GM19035 (cell line): ENCODE measurements around the gene APH1B.

Source experiments
- ATAC-seq: cut with Tn5 transposase; IDR thresholded peaks from one replicate; pipeline ENCODE4 v1.9.1; 2021; ENCODE audit not compliant: unreplicated experiment

The APH1B gene

DNA sequence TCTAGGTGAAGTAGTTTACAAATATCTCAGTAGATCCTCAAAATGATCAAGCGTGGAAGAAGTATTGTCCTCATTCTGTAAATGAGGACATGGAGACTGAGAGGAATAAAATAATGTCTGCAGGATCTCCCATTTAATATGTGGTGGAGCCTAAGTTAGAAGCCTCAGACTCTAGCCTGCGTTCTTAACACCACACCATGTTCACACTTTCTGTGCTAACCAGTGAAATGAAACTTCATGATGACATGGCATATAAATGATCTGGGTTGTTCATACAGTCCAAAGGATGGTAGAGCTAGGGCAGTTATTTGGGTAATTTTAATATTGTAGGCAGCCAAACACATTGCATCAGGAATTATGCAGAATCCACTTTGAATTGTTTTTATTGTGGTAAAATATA, 25.1 kb upstream of the APH1B start:
- ATAC-seq = no peak

DNA sequence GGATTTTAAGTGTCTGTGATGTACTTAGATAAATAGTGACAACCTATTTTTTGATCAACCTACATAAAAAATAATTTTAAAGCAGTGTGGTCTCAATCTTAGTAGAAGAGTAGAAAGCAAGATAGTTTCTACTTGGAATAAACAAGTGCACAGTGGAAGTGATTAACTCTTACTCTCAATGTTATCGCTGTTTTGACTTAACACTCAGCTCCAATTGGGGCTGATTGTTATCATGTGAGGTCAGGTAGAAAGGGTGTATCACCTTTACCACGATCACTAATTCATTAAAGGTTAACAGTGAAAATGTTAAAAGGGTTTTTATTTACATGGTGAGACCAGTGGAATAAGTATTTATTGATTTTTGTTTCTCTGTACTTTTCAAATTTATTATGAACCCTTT, 22.4 kb upstream of the APH1B start:
- no peak for ATAC-seq

DNA sequence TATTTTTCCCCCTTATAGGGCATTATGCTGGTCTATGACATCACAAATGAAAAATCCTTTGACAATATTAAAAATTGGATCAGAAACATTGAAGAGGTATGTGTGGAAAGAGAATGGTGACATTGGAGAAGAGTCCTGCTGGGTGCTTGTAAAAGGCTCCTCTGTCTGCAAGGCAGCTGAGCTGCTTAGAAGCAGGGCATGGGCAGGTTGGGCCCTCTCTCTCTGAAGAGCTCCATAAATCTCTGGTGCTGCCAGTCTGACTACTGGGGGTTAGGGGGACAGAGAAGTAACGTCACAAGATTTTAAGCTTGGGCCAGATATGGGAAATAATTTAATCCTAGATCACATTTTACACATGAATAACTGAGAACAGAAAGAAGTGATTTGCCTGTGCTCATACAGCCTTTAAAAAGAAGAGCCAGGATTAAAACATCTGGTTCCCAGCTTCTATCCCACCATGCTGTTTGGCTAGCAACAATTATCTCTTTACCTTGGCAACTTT, 21.9 kb upstream of the APH1B start:
- ATAC-seq = no peak

DNA sequence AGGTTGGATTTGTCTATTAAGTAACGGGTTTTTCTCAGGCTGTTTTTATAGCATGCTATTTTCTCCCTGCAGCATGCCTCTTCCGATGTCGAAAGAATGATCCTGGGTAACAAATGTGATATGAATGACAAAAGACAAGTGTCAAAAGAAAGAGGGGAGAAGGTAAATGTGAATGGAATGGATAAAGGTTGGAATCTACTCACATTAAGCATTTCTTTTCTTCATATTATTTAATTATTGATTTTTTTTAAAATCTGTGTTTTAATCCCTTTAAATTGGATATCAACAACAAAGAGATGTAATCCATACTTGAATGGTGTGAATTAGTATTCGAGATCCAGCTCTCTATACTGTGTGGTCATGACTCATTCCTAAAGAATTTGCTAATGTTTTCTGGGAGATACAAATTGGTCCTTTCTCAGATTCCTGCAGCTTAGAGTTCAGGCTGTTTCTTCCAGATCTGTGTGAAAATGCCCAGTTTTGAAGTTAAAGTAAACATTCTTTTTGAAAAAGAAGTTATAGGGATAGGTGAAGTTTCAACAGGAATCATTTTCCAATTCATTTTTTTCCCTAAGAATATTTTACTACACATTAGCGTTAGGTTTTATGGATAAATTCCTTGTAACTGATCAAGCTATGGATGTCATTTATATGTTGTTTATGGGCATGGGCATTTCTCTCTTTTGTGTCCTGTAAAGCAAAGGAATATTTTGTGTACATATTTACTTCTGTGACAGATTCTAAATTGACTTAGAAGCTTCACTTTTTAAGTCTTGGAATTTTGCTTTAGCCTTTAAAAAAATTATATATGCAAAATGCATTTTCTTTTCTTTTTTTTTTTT, 20.8 kb upstream of the APH1B start:
- no peak for ATAC-seq

DNA sequence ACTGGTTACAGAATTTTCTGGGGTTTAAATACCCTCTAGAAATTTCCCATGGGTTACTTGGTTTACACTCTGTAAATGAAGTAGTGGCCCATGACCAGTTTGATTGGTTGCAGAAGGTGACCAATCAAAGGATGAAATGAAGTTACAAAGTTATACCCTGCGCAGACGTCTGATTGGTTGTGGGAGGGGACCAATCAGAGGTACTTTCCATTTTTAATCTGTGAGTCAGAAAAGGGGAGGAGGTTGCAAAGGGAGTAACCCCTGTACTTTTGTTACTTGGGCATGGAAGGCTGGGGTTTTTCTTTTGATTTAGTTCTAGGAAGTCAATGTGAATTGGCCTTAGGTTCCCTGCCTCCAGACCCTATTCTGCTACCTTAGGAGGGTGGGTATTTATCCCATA, 18.7 kb upstream of the APH1B start:
- ATAC-seq = no peak

DNA sequence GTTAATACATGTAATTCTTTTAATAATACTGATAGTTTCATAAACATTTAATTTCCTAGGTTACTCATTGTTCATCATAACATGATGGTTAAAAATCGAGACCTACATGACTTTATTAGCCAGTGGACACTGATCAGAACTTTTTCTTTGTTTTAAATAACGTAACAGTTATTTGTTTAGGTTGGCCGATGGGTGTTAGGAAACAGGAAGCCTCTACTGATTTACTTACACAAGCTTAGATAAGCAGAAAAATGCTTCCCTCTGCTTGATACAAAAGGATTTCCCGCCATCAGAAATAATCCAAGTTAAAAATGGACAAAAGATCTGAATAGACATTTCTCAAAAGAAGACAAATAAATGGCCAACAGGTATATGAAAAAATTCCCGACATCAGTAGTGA, 16.6 kb upstream of the APH1B start:
- no peak for ATAC-seq

DNA sequence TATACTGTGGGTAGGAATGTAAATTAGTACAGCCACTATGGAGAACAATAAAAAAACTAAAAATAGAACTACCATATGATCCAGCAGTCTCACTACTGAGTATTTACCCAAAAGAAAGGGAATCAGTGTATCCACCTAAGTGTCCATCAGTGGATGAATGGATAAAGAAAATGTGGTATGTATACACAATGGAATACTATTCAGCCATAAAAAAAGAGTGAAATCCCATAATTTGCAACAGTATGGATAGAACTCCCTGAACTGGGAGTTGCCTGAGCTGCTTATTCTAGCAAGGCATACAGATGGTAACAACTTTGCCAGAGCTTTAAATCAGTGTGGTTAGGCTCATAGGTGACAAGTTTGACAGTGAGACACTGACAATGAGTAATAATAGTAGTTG, 16.1 kb upstream of the APH1B start:
- ATAC-seq = no peak

DNA sequence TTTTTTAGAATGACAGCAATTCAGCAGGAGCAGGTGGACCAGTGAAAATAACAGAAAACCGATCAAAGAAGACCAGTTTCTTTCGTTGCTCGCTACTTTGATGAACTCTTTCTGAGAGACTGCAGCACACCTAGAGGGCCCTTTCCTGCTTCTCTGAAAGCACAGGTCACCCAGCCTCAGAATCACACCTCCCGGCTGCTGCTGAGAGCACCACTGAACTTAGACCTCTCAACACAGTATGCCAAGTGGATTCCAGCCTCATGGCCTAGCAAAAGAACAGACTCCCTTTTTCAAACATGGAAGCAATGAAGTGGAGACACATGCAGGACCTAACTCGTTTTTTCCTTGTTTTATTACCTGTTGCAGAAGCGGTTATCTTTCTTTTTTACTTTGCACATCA, 13.9 kb upstream of the APH1B start:
- ATAC-seq = no peak

DNA sequence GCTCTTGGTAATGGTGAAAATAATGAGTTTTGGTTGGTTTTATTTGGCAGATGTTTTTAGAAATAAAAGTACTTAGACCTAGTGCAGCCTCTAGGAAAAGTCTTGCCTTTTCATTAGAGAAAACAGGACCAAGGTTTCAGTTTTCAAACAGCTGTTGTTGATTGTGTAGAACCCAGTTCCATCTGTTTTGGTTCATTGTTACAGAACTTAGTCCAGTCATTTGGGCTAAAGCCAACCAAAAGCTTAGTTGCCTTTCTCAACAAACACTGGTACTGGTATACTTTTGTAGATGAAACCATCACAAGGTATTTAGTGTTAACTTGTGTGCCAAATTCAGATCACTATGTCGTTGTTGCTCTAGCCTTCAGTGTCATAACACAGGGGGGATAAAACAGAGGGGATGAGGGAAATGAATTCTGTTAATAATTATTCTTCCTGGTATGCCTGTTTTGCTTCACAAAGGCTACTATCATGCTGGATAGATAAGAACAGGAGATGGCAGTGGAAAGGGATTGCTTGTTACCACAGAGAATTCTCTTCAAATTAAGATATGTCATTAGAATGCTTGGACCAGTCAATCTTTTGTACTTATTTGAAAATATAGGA, 12.6 kb upstream of the APH1B start:
- ATAC-seq = no peak

DNA sequence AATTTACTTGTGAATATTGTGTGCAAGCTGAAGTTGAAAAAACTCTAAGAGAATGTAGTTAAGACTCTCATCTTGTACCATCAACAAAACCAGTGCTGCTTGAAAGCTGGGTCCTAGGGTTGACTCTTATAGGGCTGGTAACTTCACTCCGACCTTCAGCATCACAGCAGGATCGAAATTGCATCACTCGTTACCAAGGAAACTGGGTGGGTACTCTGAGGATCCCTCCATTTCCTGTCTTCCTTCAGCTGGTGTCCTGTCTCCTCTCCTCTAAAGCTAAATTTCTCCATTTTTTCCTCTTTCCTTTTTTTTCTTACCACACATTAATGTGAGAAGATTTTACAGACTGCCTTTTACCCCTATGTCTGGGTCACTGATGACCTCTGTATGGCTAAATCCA, 3.0 kb upstream of the APH1B start:
- ATAC-seq = no peak

DNA sequence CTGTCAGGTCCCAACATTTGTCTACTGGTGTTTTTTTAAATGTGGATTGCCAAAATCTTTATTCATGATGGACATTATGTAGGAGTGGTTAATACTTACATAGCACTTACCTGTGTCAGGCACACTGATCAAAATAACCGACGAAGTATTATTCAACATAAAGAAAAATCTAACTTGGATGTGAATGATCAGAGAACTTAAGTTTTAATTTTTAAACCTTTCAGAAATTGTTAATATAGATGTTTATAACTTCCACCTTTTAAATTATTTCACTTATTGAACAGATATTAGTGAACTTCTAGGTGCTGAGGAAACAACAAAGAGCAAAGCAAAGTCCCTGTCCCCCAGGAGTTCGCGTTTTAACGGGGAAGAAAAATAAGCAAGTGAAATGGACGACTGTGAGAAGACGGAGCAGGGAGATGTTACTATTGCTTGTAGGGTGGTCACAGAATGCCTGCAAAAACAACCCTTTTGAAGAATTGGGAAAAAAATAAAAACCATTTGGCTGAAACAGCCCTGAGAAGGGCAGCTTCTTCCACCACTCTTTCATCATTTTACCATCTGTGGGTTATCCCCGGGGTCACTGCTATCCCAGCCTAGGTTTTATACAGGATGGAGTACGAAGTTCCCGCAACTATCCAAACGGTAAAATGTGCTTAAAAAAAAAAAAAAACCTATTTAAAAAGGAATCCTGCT, 915 bp upstream of the APH1B start:
- no peak for ATAC-seq

DNA sequence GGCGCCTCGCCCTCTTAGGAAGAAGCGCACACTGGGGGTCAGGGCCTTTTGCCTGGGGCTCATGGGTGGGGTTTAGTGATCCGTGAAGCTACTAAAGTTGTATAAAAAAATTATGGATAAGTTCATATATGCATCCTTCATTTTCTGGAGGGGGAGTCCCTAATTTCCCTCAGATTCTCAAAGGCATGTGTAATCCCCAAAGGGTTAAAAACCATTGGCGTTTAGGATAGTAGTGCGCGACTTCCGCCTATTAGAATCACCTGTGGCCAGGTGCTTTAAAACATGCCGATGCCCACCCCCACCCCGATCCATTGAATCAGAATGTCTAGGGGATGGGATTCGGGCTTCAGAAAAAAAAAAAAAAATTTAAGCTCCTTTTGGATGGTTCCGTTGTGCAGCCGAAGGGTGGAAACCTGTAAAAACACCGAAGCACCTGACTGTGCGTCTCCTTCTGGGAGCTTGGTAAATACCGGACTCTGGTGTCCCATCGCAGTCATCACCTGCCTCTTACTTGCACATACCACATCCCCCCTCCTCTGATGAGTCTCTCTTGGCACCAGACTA, 570 bp downstream of the APH1B start:
- no peak for ATAC-seq

DNA sequence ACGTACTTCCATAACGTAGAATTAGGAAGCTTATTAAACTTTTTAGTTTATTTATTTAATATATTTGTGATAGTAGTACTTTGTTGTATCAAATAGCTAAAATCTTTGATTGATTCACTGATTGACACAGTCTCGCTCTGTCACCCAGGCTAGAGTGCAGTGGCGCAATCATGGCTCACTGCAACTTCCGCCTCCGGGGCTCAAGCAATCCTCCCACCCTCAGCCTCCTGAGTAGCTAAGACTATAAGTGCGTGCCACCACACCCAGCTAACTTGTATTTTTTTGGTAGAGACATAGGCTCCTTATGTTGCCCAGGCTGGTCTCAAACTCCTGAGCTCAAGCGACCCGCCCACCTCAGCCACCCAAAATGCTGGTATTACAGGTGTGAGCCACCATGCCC, 5.7 kb downstream of the APH1B start:
- no peak for ATAC-seq

DNA sequence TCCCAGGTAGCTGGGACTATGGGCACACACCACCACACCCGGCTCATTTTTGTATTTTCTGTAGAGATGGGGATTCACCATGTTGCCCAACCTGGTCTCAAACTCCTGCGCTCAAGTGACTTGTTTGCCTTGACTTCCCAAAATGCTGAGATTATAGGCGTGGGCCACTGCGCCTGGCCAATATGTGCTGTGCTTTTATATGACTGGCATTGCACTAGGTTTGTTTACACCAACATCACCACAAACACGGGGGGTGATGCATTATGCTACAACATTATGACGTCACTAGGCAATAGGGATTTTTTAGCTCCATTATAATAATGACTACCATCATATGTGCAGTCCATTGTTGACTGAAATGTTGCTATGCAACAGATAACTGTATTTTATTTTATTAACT, 6.9 kb downstream of the APH1B start:
- no peak for ATAC-seq

DNA sequence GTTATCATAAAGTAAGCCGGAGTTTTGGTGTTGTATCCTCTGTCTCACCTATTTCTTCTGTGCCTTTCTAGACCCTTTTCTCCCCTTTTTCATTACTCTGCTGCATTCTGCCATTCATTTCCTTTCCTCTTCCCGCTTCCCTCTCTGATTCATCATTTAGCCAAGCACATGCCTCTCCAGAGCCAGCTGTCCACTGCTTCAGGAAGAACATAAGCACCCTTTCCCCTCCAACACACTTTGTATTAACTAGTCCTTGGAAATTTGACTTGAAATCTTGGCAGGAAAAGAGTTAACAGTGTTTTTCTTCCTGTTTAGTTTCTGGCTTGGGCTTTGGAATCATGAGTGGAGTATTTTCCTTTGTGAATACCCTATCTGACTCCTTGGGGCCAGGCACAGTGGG, 9.7 kb downstream of the APH1B start:
- no peak for ATAC-seq

DNA sequence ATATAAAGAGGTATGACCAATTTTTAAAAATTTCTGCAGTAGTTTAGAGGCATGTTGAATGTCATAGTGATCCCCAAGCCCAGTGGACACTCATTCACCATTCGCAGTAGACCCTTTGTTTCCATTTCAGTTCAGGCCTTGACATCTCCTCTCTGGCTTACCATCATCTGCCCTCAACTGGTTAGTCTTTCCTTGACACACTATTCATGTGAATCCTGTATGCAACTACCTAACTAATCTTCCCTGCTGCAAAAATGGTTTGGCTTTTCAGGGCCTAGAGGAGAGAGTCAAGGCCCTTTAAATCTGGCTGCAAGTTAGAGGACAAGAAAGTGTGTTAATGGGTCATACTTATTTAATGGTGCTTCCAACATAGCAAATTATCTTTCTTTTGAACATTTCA, 10.9 kb downstream of the APH1B start:
- no peak for ATAC-seq

DNA sequence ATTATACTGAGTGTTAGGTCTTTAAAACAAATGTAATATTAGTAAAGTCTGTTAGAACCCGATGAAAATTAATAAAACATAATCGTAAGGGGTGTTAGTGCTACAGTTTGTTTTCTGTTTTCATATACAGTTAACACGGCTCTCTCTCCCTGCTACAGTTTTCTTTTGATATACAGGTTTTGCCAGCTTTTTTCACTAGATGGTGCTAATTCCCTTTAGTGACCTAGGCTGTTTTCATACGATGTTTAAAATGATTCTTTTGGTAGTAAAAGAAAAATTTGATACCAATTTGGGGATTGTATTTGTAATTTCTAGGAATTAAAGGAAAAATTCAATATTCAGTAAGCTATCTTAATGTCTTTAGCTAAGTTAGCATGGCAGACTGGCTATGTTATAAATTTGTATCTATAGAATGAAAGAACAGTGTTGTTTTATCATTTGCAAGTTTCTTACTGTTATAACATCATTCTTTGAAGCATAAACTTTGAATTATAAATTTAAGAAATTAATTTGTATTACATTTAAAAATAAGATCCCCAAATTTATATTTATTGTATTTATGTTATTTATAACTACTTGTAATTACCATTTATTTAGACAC, 11.5 kb downstream of the APH1B start:
- no peak for ATAC-seq

DNA sequence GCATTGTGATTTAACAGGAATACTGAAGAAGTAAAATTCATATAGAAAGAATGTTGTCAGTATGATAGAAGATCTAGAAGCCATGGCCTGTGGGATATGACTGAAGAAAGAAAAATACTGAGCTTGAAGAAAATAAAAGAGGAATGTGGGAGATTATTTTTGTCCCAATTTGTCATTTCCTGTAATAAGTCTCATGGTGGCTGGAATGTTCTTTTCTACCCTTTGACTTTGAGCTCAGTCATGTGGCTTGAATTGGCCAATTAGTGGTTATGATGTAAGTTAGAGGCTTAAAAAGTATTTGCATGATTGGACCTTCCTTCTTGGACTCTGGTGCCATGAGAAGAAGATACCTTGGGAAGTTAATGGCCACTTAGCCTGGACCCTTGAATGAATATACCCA, 14.1 kb downstream of the APH1B start:
- no peak for ATAC-seq

DNA sequence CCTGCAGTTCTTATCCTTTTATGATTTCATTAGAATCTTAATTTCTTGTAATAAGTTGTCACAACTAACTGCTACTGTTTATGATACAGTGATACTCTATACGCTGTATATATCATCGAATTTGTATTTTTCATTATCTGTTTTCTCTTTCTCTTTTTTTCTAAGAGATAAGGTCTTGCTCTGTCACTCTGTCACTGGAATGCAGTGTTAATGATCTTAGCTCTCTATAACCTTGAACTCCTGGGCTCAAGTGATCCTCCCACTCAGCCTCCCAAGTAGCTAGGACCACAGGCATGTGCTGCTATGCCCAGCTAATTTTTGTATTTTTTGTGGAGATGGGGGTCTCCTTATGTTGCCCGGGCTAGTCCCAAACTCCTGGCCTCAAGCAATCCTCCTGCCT, 14.8 kb downstream of the APH1B start:
- ATAC-seq = no peak

DNA sequence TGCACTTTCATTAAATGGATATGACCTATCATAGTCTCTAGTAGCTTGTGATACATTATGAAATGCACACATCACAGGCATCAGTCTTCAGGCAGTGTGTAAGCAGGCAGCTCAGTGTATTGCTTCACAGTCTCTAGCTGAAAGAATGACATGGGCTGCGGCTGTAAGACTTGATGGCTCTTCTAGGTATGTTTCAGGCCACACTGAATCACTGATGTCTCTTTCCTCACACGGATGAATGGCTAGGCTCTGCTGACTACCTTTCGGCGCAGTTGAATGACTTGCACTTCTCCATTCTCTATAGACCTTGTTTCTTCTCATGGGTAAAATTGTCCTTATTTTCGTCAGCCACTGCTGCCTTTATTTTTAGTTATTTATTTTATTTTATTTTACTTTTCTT, 15.4 kb downstream of the APH1B start:
- ATAC-seq = no peak

DNA sequence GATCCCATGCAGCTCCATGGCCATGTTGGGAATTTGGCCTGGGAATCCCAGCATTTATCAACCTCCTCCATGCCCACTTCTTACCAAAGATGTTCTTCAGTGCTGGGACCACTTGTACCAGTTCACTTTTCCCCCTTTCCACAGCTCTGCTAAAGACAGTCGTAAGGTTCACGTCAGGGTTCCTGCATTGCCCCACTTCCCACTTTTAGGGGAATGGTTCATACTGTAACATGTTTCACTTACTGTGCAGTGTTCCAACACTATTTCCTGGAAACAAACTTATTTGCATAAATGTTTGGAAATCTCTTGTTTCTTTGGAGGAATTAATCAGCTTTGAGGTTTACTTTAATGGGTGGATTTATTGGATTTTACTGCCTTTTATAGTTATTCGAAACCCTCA, 17.0 kb downstream of the APH1B start:
- ATAC-seq = no peak
